LNCaP clone FGC (cell line): ENCODE results near the gene PTPRJ.

ENCODE experiments used
- DNase-seq: peaks from one replicate; pipeline ENCODE4 v3.0.0-alpha.2; 2011; ENCODE audit warnings: low read depth
- H3K4me3 ChIP-seq: 2 replicates; pipeline ENCODE4 v1.5.1; 2011; ENCODE audit warnings: mild to moderate bottlenecking, low read depth, low read length, control low read depth
- CTCF ChIP-seq: IDR thresholded peaks from 2 replicates; pipeline ENCODE4 v1.5.1; 2012; ENCODE audit warnings: mild to moderate bottlenecking; ENCODE audit not compliant: control insufficient read depth, insufficient read depth; ENCODE audit errors: extremely low read depth

PTPRJ gene

GRCh38 chr11:48193876-48194275, 213.5 kb downstream of the PTPRJ start:
- no peak for DNase-seq
- H3K4me3 ChIP-seq: no peak overlapping the region
- no peak for TF ChIP-seq CTCF

- H3K4me3 ChIP-seq: no peak overlapping the region
- no peak for TF ChIP-seq CTCF
- no peak for DNase-seq
These were observed 227.5 kb downstream of the PTPRJ start for GRCh38 chr11:48207881-48208280.

GRCh38 chr11:48210052-48210451, 229.7 kb downstream of the PTPRJ start:
- no peak overlapping the region for H3K4me3 ChIP-seq
- DNase-seq: no peak
- peak; percentile 35 for TF ChIP-seq CTCF

- no peak for TF ChIP-seq CTCF
- DNase-seq: no peak
- no peak within 1 kb of the TSS for H3K4me3 ChIP-seq
These were observed 236.2 kb downstream of the PTPRJ start, which contains the start of gene OR4B1 for GRCh38 chr11:48216510-48216909. Gene OR4B1 (plus strand): TSS chr11:48216810. CDS start chr11:48216810, 0 bp downstream.
